HepG2 (cell line): ENCODE data around the gene SRCAP. TPM values are rescaled to one million over a fixed set of nuclear protein-coding genes. Genes with fewer than 3 reads are reported as not detected.

Experiments
- ATAC-seq: fragments of 200-7000 bp; cut with Tn5 transposase; 3 replicates; pipeline ENCODE4 v1.9.1; 2020; ENCODE audit warnings: mild to moderate bottlenecking, moderate library complexity
- BruUV-seq: library from RNA; stranded (reverse); fragments of 400-500 nt; replicated peaks from 2 replicates; lab custom pipeline; 2021; lab: Mats Ljungman, UMichigan
- CTCF ChIA-PET: fragments of 300-600 bp; formaldehyde crosslinking; extraction: SDS; loops from one replicate; lab custom pipeline; 2021; ENCODE audit warnings: low total read pairs, inconsistent platforms, low intra/inter-chr PET ratio; lab: Yijun Ruan, JAX
- POLR2A ChIA-PET: fragments of 350-600 bp; sonication (Branson Sonifier 250); formaldehyde crosslinking; loops from one replicate; lab custom pipeline; 2020; ENCODE audit warnings: antibody characterized with exemption, inconsistent platforms; lab: Yijun Ruan, JAX
- DNase-seq: peaks from one replicate; pipeline ENCODE4 v3.0.0-alpha.2; 2015; ENCODE audit warnings: low spot score
- FAIRE-seq: peaks from 3 replicates; lab custom pipeline; 2011; peaks lifted over from hg19 to GRCh38; lab: Jason Lieb, UNC
- H2AFZ ChIP-seq: one replicate; pipeline ENCODE4 v1.6.1; 2011; ENCODE audit warnings: low read length, inconsistent platforms
- H3K27ac ChIP-seq: fragments of 300-600 bp; 3 replicates; pipeline ENCODE4 v1.8.0; 2011; ENCODE audit warnings: mixed run types, mild to moderate bottlenecking, mixed read lengths, low read length, inconsistent platforms; ENCODE audit not compliant: insufficient read depth; ENCODE audit errors: extremely low read length
- H3K27me3 ChIP-seq, 2 experiments: fragments of 200-600 bp in 1 of 2; 2 replicates in 1 of 2; 3 replicates in 1 of 2; pipeline versions ENCODE4 v1.6.0 to v1.8.0; 2011; ENCODE audit warnings: low read length in 2 of 2, mild to moderate bottlenecking in 2 of 2, moderate library complexity in 2 of 2, inconsistent platforms in 1 of 2; ENCODE audit not compliant: insufficient read depth in 2 of 2, control insufficient read depth in 1 of 2
- H3K36me3 ChIP-seq, 2 experiments: fragments of 200-600 bp in 1 of 2; replicated peaks in 1 of 2; 2 replicates in 1 of 2; 3 replicates in 1 of 2; pipeline versions ENCODE4 v1.5.1 to v1.8.0; 2011; ENCODE audit warnings: low read length in 2 of 2, inconsistent platforms in 1 of 2; ENCODE audit not compliant: insufficient read depth in 2 of 2, control insufficient read depth in 1 of 2
- H3K4me1 ChIP-seq: 2 replicates; pipeline ENCODE4 v1.5.1; 2012; ENCODE audit warnings: low read length, inconsistent platforms; ENCODE audit not compliant: insufficient read depth
- H3K4me2 ChIP-seq: 2 replicates; pipeline ENCODE4 v1.6.0; 2011; ENCODE audit warnings: low read depth, low read length, inconsistent platforms
- H3K4me3 ChIP-seq, 3 experiments: fragments of 200-600 bp in 1 of 3; sonication (generic), shearing (Covaris generic) in 1 of 3; replicated peaks in 1 of 3; 2 replicates each; pipeline ENCODE4 v1.5.1; 2011 to 2016; ENCODE audit warnings: low read length in 3 of 3, inconsistent platforms in 2 of 3, low read depth in 2 of 3, mild to moderate bottlenecking in 2 of 3, control low read depth in 1 of 3, mixed read lengths in 1 of 3; ENCODE audit not compliant: insufficient read depth in 1 of 3
- H3K79me2 ChIP-seq: one replicate; pipeline ENCODE4 v1.6.1; 2011; ENCODE audit warnings: low read length, inconsistent platforms; ENCODE audit not compliant: insufficient read depth
- H3K9ac ChIP-seq: 2 replicates; pipeline ENCODE4 v1.6.0; 2011; ENCODE audit warnings: mild to moderate bottlenecking, low read depth, low read length, inconsistent platforms; ENCODE audit not compliant: insufficient read depth
- H3K9me3 ChIP-seq: 2 replicates; pipeline ENCODE4 v1.5.1; 2012; ENCODE audit warnings: mild to moderate bottlenecking, low read length
- H4K20me1 ChIP-seq: 2 replicates; pipeline ENCODE4 v1.6.0; 2011; ENCODE audit warnings: inconsistent platforms, mild to moderate bottlenecking, low read length, moderate library complexity; ENCODE audit not compliant: insufficient read depth
- ATF1 ChIP-seq: IDR thresholded peaks from 2 replicates; pipeline ENCODE4 v1.6.1; 2016; ENCODE audit warnings: mild to moderate bottlenecking, control low read depth
- ELF4 ChIP-seq: sonication (generic); formaldehyde crosslinking; IDR thresholded peaks from 2 replicates; pipeline ENCODE4 v1.5.0; 2020; ENCODE audit warnings: missing genetic modification reagents, mild to moderate bottlenecking, moderate library complexity, borderline replicate concordance
- MTERF4 ChIP-seq: sonication (generic); formaldehyde crosslinking; IDR thresholded peaks from 2 replicates; pipeline ENCODE4 v1.8.0; 2023; ENCODE audit warnings: mild to moderate bottlenecking, missing genetic modification reagents
- POLR2A ChIP-seq, 2 experiments: IDR thresholded peaks; 2 replicates each; pipeline ENCODE4 v1.6.1; 2011; ENCODE audit warnings: low read depth in 2 of 2, low read length in 2 of 2, mild to moderate bottlenecking in 1 of 2, moderate library complexity in 1 of 2; ENCODE audit not compliant: insufficient read depth in 1 of 2
- RAD51 ChIP-seq: fragments of 450-650 bp; IDR thresholded peaks from 2 replicates; pipeline ENCODE4 v1.6.1; 2016; ENCODE audit warnings: borderline replicate concordance
- RNF219 ChIP-seq: sonication (generic); formaldehyde crosslinking; IDR thresholded peaks from 2 replicates; pipeline ENCODE4 v1.5.0; 2020; ENCODE audit warnings: mild to moderate bottlenecking, missing genetic modification reagents
- SP4 ChIP-seq: sonication (generic); formaldehyde crosslinking; IDR thresholded peaks from 2 replicates; pipeline ENCODE4 v1.8.1; 2023; ENCODE audit warnings: mild to moderate bottlenecking, missing genetic modification reagents
- TBX2 ChIP-seq: sonication (generic); formaldehyde crosslinking; IDR thresholded peaks from 2 replicates; pipeline ENCODE4 v1.5.0; 2020; ENCODE audit warnings: missing genetic modification reagents, mild to moderate bottlenecking, borderline replicate concordance
- ZMYM2 ChIP-seq: sonication (generic); formaldehyde crosslinking; IDR thresholded peaks from 2 replicates; pipeline ENCODE4 v1.8.0; 2022; ENCODE audit warnings: mild to moderate bottlenecking, missing genetic modification reagents
- ZNF24 ChIP-seq: fragments of 450-650 bp; IDR thresholded peaks from 2 replicates; pipeline ENCODE4 v1.6.1; 2017; ENCODE audit warnings: antibody characterized with exemption, mild to moderate bottlenecking
- ZNF296 ChIP-seq: sonication (generic); formaldehyde crosslinking; conservative IDR thresholded peaks from 2 replicates; pipeline ENCODE4 v1.5.0; 2020; ENCODE audit warnings: mild to moderate bottlenecking, missing genetic modification reagents
- ZNF33B ChIP-seq: sonication (generic); formaldehyde crosslinking; IDR thresholded peaks from 2 replicates; pipeline ENCODE4 v1.5.1; 2020; ENCODE audit warnings: mild to moderate bottlenecking, missing genetic modification reagents
- ZNF629 ChIP-seq: sonication (generic); formaldehyde crosslinking; conservative IDR thresholded peaks from 2 replicates; pipeline ENCODE4 v1.5.0; 2020; ENCODE audit warnings: missing genetic modification reagents
- ZNF775 ChIP-seq: sonication (generic); formaldehyde crosslinking; IDR thresholded peaks from 2 replicates; pipeline ENCODE4 v1.4.0; 2020; ENCODE audit warnings: missing genetic modification reagents, mild to moderate bottlenecking, moderate library complexity, borderline replicate concordance
- ZNF781 ChIP-seq: sonication (generic); formaldehyde crosslinking; IDR thresholded peaks from 2 replicates; pipeline ENCODE4 v1.5.1; 2020; ENCODE audit warnings: borderline replicate concordance, mild to moderate bottlenecking, missing genetic modification reagents; ENCODE audit errors: not compliant biosample characterization
- WGBS: methylation state at CpG from one replicate; pipeline ENCODE4 v1.1.6; 2017; ENCODE audit warnings: low lambda C conversion rate; 5-methylcytosine and 5-hydroxymethylcytosine counted together
- in situ Hi-C: cut with HindIII; loops from 2 replicates; pipeline ENCODE4 v1.10.0; 2017; ENCODE audit warnings: low pct_unique_long_range_greater_than_20kb; ENCODE audit not compliant: extremely low pct_ligation_motif_present
- intact Hi-C: fragments of 100-400 bp; cut with micrococcal nuclease; formaldehyde crosslinking; loops from one replicate; pipeline ENCODE4 v1.10.0; 2022; ENCODE audit not compliant: unreplicated experiment
- polyA plus RNA-seq, 8 experiments: library from polyadenylated mRNA; depleted of rRNA in 3 of 8; stranded (reverse) in 7 of 8; unstranded in 1 of 8; fragments of >200 nt; fragmentation: Illumina TruSeq in 4 of 8; extraction: Trizol in 4 of 8; gene quantifications; 2 replicates each; pipeline versions ENCODE4 v1.2.1 to v1.2.3, GENCODE V29; 2011 to 2016; ENCODE audit warnings: low read depth in 4 of 8, missing spikeins in 1 of 8, mixed read lengths in 1 of 8; ENCODE audit not compliant: insufficient read depth in 1 of 8
- total RNA-seq, 5 experiments: library from RNA; depleted of rRNA; stranded (reverse); fragments of >200 nt; fragmentation: Illumina TruSeq; extraction: Trizol; gene quantifications; 2 replicates each; pipeline ENCODE4 v1.2.3, GENCODE V29; 2016; ENCODE audit warnings: low read depth in 1 of 5
- TF ChIP-seq, protein P1 (sequence below): IDR thresholded peaks from 2 replicates; pipeline ENCODE4 v1.6.1; 2016
- TF ChIP-seq, protein P2 (sequence below): sonication (generic); formaldehyde crosslinking; IDR thresholded peaks from 2 replicates; pipeline ENCODE4 v1.5.1; 2020; ENCODE audit warnings: mild to moderate bottlenecking, moderate library complexity, missing genetic modification reagents

The SRCAP gene
- total and polyA plus RNA-seq, 2 of the 13 experiments (the other 11 are each of a cell fraction or from before 2014, with no cell fraction given) = 4.9 to 9.0 TPM

GRCh38 chr16:30785126-30786106 lies 86.4 kb downstream of the SRCAP start:
- Histone ChIP-seq H3K9ac (peak overlapping the region; percentile 95), H2AFZ (no peak overlapping the region), H3K4me2 (peak overlapping the region; percentile 92), H3K36me3 (peaks cover 19 to 29% of the 10 kb centered on the region in 2 experiments), H3K27me3 (no peaks in the 10 kb centered on the region; a peak in 1 of 5 replicates), H4K20me1 (no peaks in the 10 kb centered on the region; the same call in 1 of the 2 replicates), H3K27ac (peak overlapping the region; percentile 78), H3K9me3 (no peaks in the 10 kb centered on the region), H3K4me3 (peak overlapping the region; percentile 99 to 100 (median 100)), H3K79me2 (peaks cover 29% of the 10 kb centered on the region), H3K4me1 (peaks cover 30% of the 10 kb centered on the region)
- ChIA-PET POLR2A (interaction anchor here (1.3 to 2.4 kb wide), 3 partner anchors 11 to 90 kb away, joined by 3 to 12 read pairs (median 9); no protein-coding TSS in a partner anchor), CTCF (no interaction called here)
- 88% methylated on average over 7 of the region's 7 CpGs for WGBS
- ATAC-seq (no peak), DNase-seq (no peak), FAIRE-seq (no peak)
- BruUV-seq = TSS peak; percentile 39
- in situ Hi-C loops (no loop called here), intact Hi-C loops (loop anchor here (5.0 kb wide), 1 partner anchor 212 kb away; no protein-coding TSS in a partner anchor)
- no peak for TF ChIP-seq ZNF33B (CRISPR knock-in tag)
- TF ChIP-seq, protein P1, sequence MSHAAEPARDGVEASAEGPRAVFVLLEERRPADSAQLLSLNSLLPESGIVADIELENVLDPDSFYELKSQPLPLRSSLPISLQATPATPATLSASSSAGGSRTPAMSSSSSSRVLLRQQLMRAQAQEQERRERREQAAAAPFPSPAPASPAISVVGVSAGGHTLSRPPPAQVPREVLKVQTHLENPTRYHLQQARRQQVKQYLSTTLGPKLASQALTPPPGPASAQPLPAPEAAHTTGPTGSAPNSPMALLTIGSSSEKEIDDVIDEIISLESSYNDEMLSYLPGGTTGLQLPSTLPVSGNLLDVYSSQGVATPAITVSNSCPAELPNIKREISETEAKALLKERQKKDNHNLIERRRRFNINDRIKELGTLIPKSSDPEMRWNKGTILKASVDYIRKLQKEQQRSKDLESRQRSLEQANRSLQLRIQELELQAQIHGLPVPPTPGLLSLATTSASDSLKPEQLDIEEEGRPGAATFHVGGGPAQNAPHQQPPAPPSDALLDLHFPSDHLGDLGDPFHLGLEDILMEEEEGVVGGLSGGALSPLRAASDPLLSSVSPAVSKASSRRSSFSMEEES = 0 out of 2 replicates have a peak, but pooled peaks have one; percentile 23
- 0 out of 4 replicates have a peak, but pooled peaks of 1 of the 2 experiments have one; percentile 27 for TF ChIP-seq POLR2A (IDR thresholded peaks at IDR 0.05; ENCODE audit: insufficient read depth in 1 of 2, low read depth in 2 of 2, low read length in 2 of 2)
- TF ChIP-seq ZMYM2 = no peak
- TF ChIP-seq RNF219 (CRISPR knock-in tag) = no peak
- peak; percentile 59; the same call in 1 of the 2 replicates for TF ChIP-seq ZNF24
- no peak for TF ChIP-seq ZNF775
- no peak for TF ChIP-seq SP4 (CRISPR knock-in tag)
- no peak for TF ChIP-seq MTERF4 (CRISPR knock-in tag)
- TF ChIP-seq ATF1 (CRISPR knock-in tag) = no peak
- peak; percentile 81 for TF ChIP-seq ZNF629
- TF ChIP-seq, protein P2, sequence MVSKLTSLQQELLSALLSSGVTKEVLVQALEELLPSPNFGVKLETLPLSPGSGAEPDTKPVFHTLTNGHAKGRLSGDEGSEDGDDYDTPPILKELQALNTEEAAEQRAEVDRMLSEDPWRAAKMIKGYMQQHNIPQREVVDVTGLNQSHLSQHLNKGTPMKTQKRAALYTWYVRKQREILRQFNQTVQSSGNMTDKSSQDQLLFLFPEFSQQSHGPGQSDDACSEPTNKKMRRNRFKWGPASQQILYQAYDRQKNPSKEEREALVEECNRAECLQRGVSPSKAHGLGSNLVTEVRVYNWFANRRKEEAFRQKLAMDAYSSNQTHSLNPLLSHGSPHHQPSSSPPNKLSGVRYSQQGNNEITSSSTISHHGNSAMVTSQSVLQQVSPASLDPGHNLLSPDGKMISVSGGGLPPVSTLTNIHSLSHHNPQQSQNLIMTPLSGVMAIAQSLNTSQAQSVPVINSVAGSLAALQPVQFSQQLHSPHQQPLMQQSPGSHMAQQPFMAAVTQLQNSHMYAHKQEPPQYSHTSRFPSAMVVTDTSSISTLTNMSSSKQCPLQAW = 0 out of 2 replicates have a peak, but pooled peaks have one; percentile 15
- TF ChIP-seq ZNF781 (CRISPR knock-in tag) = no peak
- no peak for TF ChIP-seq RAD51
- TF ChIP-seq ZNF296 (CRISPR knock-in tag) = no peak
- TF ChIP-seq TBX2 (CRISPR knock-in tag) = no peak
- TF ChIP-seq ELF4 = no peak
